NB4 (cell line): ENCODE results near the gene RAET1G.

Experiments used
- DNase-seq: peaks from one replicate; pipeline ENCODE4 v3.0.0; 2010; ENCODE audit warnings: low read depth
- H3K4me3 ChIP-seq: one replicate; pipeline ENCODE4 v1.5.1; 2011; ENCODE audit warnings: mild to moderate bottlenecking, low read depth, low read length, moderate library complexity
- CTCF ChIP-seq: IDR thresholded peaks from one replicate; pipeline ENCODE4 v1.5.1; 2012; ENCODE audit warnings: low read depth, low read length
- MAX ChIP-seq: IDR thresholded peaks from 2 replicates; pipeline ENCODE4 v1.6.1; 2011; ENCODE audit warnings: low read depth, low read length
- MYC ChIP-seq: IDR thresholded peaks from 2 replicates; pipeline ENCODE4 v1.6.1; 2011; ENCODE audit warnings: low read depth, low read length
- POLR2A ChIP-seq: IDR thresholded peaks from 2 replicates; pipeline ENCODE4 v1.6.1; 2011; ENCODE audit warnings: mild to moderate bottlenecking; ENCODE audit not compliant: insufficient read length; ENCODE audit errors: extremely low read depth

The RAET1G gene

GRCh38 chr6:149936743-149937142, 13.8 kb upstream of the RAET1G start:
- TF ChIP-seq CTCF (no peak), MAX (no peak), MYC (no peak), POLR2A (no peak)
- no peak overlapping the region for H3K4me3 ChIP-seq
- DNase-seq: no peak

GRCh38 chr6:149935668-149936067, 12.7 kb upstream of the RAET1G start:
- no peak overlapping the region for H3K4me3 ChIP-seq
- no peak for DNase-seq
- TF ChIP-seq POLR2A (no peak), CTCF (no peak), MAX (no peak), MYC (no peak)

- DNase-seq: no peak
- no peak overlapping the region for H3K4me3 ChIP-seq
- TF ChIP-seq CTCF (no peak), MYC (no peak), MAX (no peak), POLR2A (no peak)
Observed at GRCh38 chr6:149935246-149935645, 12.3 kb upstream of the RAET1G start.

GRCh38 chr6:149934249-149935156, 11.6 kb upstream of the RAET1G start:
- no peak overlapping the region for H3K4me3 ChIP-seq
- DNase-seq: peak; percentile 77
- no peak for TF ChIP-seq POLR2A
- peak; percentile 53 for TF ChIP-seq CTCF

GRCh38 chr6:149933461-149933860, 10.5 kb upstream of the RAET1G start:
- no peak for TF ChIP-seq MYC
- no peak for DNase-seq
- no peak overlapping the region for H3K4me3 ChIP-seq

- no peak overlapping the region for H3K4me3 ChIP-seq
- TF ChIP-seq MAX (no peak), MYC (no peak), CTCF (no peak), POLR2A (no peak)
- DNase-seq: no peak
Observed at GRCh38 chr6:149933036-149933435, 10.1 kb upstream of the RAET1G start.
